GM23338 (cell line): ENCODE results near the gene EXOC3L2.

Source experiments
- CTCF ChIP-seq, 2 experiments: fragments of 200-600 bp in 1 of 2; sonication (generic) in 1 of 2; conservative IDR thresholded peaks; 2 replicates each; pipeline versions ENCODE4 v1.5.1 to v1.6.1; 2016 to 2017; ENCODE audit warnings: antibody characterized with exemption in 2 of 2, low read depth in 2 of 2, mild to moderate bottlenecking in 2 of 2, moderate library complexity in 1 of 2
- EZH2 ChIP-seq: fragments of 200-600 bp; sonication (generic); IDR thresholded peaks from one replicate; pipeline ENCODE4 v1.8.0; 2017; ENCODE audit warnings: antibody characterized with exemption, mild to moderate bottlenecking, low read depth; ENCODE audit not compliant: unreplicated experiment

- TF ChIP-seq EZH2 (no peak), CTCF (conservative IDR thresholded peaks at IDR 0.05; ENCODE audit: low read depth in 2 of 2) (no peak)
Observed at GRCh38 chr19:45169602-45170001, 75.6 kb downstream of the EXOC3L2 start.
